D721Med (cell line): ENCODE data around the gene RIPPLY2.
A peak's percentile ranks its signal among the peaks of the same experiment; 100 is the strongest.

Source experiments
- DNase-seq: peaks from one replicate; pipeline ENCODE4 v3.0.0; 2011; ENCODE audit warnings: low spot score; ENCODE audit not compliant: insufficient read length
- FAIRE-seq: peaks from 2 replicates; lab custom pipeline; 2011; peaks lifted over from hg19 to GRCh38; lab: Jason Lieb, UNC
- TF ChIP-seq, protein P1 (sequence below): IDR thresholded peaks from 2 replicates; pipeline ENCODE4 v1.5.1; 2012; ENCODE audit warnings: mild to moderate bottlenecking, control low read depth; ENCODE audit not compliant: insufficient read depth; ENCODE audit errors: missing control alignments

The RIPPLY2 gene

DNA sequence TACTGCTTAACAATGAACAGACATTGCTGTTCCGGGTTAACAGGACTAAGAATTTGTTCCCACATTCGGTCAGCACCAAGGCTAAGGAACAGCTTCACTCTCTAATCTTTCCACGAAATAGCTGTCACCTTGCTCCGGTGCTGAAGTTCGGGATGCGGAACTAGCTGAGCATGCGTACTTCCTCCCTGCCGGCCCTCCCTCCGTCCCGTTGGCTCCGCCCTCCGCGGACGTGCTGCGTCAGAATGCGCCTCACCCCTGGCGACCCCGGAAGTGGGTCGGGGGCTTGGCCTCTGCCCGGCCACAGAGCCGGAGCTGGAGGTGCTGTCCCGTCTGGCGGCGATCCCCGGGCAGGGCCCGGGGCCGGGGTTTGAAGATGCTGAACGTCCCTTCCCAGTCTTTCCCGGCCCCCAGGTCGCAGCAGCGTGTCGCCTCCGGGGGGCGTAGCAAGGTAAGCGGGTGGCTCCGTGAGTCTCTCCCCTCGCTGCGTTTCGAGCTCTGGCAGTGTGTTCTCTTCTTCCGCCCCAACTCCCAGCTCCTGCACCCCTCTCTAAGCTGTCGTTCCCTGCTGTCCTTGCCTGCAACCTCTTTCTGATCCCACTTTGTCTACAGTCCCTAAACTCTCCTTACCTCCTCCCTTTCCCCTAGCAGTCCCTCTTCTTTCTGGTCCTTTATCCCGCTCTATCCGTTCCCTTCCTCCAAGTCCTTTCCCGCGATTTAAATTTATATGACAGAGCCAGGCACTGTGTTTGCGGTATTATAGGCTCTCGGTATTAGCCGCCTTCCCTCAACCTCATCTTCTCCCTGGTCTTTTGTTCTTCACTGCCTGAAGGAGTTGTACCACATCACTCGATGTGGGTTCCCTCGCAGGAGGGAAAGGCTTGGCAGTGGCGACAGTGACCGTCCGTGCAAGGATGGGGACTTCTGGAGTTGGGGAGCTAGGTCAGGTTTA, 6.5 kb downstream of the RIPPLY2 start, which contains the start of gene CYB5R4:
TSS of gene CYB5R4 (plus strand) at position 280 of the 949 bp plus-strand sequence. CDS start at position 374, 94 bp downstream.
- peak; percentile 64 for DNase-seq
- TF ChIP-seq, protein P1, sequence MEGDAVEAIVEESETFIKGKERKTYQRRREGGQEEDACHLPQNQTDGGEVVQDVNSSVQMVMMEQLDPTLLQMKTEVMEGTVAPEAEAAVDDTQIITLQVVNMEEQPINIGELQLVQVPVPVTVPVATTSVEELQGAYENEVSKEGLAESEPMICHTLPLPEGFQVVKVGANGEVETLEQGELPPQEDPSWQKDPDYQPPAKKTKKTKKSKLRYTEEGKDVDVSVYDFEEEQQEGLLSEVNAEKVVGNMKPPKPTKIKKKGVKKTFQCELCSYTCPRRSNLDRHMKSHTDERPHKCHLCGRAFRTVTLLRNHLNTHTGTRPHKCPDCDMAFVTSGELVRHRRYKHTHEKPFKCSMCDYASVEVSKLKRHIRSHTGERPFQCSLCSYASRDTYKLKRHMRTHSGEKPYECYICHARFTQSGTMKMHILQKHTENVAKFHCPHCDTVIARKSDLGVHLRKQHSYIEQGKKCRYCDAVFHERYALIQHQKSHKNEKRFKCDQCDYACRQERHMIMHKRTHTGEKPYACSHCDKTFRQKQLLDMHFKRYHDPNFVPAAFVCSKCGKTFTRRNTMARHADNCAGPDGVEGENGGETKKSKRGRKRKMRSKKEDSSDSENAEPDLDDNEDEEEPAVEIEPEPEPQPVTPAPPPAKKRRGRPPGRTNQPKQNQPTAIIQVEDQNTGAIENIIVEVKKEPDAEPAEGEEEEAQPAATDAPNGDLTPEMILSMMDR: peak; percentile 25
- peak; percentile 85 for FAIRE-seq

DNA sequence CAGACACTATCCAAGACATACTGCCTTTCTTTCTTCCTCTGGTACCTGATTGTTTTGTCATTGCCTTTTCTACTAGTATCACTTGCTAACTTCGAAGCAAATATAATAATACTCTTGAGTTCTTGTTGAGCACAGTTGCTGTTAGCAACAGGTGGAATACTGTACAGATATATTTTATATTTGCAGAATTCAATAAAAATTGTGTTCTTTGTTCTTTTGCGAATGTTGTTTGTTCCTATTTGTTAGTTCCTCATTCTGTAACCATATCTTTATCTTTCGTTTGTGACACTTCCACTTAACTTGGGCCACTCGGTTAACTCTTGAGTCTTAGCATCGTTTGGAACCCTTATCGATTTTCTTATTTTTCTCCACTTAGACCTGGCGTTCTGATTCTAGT, 7.2 kb downstream of the RIPPLY2 start:
- no peak for FAIRE-seq
- no peak for DNase-seq
- TF ChIP-seq, protein P1: no peak

DNA sequence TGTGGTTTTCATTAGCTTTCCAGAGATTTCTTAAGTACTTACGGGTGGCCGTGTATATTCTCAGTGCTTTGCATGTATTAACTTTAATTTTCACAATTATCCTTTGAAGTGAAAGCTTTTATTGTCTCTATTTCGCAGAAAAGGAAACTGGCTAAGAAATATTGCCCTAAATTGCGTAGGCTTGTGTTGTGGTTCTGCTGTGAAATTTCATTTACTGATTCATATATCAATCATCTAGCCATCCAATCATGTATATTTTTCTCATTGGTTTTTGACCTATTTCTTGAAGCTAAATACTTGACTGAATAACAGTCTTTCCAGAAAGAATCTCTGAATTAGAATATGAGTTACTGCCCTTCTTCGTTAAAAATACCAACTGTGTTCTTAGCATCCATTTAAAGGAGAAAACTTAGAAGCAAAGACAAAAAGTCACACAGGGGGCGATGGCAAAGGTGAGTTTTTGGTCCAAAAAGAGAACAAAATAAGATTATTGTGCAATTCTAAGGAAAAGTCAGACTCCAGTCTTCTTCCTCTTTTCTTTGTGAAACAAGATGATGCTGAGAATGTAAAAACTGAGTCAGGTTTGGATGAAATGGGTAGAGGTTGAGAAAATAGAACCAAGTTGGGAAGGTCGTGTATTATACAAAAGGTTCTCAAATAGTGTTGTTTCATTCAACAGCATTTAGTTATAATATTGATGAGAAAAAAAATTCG, 7.8 kb downstream of the RIPPLY2 start:
- no peak for FAIRE-seq
- no peak for DNase-seq
- TF ChIP-seq, protein P1: no peak

DNA sequence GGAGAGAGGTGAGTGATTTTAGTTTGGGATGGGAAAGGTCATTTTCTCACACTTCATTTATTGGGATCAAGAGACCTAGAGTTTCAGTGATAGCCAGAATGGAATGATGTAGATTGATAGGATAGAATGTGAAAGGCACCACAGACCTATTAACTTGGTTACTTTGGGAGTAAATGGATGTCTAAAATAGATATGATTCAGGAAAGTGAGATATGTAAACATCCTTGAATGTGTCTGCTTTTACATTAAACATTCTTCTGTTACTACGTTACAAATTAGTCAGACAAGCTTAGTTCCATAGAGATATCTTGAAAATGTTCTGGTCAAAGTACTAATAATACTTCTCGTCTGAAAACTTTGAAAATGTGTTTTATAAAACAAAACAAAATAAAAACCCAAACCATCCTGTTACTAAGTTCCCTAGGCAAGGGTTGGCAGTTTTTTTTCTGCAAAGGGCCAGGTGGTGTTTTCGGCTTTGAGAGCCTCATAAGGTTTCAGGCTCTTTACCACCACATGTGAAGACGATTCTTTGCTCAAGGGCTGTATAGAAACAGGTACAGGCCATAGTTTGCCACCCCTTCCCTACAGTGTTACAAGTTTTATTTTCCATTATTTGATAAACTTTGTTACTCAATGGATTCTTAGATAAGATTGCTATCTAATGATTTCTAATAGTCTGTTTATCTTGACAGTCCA, 9.8 kb downstream of the RIPPLY2 start:
- DNase-seq (no peak), FAIRE-seq (no peak)
- TF ChIP-seq, protein P1: no peak

DNA sequence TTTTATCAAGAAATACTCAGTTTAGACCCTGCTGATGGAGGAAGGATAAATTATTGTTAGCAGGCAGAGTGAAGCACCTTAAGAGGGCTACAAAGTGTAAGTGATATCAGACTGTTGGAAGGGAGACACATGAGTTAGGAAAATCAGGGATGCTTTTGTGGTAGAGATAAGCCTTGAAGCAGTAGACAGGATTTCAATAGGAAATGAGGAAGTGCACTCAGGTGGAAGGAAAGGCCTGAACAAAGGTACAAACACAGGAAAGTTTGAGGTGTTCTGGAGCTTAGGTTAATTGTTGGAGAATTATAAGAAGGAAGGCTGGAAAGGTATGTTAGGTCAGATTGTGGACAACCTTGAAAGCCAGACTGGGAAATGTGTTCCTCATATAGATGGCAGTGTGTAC, 13.9 kb downstream of the RIPPLY2 start:
- DNase-seq (no peak), FAIRE-seq (no peak)
- TF ChIP-seq, protein P1: no peak

DNA sequence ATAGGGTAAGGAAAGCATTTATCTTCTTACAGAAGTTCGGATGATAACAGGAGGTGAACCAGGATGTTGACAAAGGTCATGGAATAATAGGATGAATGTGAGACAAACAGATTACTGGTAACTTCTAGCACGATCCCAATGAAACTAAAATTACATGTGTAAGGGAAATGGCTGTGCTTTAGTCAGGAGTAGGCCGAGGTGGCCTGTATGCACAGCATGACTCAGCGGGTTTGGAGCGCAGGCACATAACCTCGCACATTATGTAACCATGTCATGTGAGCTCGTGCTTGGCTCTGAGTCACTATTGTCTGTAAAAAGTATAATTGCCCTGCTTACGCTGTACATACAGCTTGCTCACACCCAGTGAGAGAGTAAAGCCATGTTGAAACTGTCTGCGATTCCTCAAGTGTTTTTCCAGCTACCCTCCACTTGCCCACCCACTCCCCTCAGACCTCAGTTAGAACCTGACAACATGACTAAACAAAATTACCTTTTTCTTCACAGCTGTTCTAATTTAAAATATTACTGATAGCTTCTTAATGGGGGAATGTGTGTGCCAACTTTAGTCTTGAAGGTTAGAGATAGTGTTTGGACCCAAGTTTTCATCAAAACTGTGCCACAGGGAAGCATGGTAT, 14.5 kb downstream of the RIPPLY2 start:
- TF ChIP-seq, protein P1: no peak
- no peak for DNase-seq

More for the DNA sequence above, 14.5 kb downstream of the RIPPLY2 start:
- no peak for FAIRE-seq
